ENCODE measurements around the gene MYO19. TPM values are rescaled to one million over a fixed set of nuclear protein-coding genes. Genes with fewer than 3 reads are reported as not detected.
"Not testable (repeated sequence)": the region's sequence is repeated elsewhere in the genome, so short reads cannot be mapped to it uniquely, and the experiment has no call there.

The MYO19 gene
- total RNA-seq, 2 donors from 2014 or later, result 8.2 to 12.8 TPM

DNA sequence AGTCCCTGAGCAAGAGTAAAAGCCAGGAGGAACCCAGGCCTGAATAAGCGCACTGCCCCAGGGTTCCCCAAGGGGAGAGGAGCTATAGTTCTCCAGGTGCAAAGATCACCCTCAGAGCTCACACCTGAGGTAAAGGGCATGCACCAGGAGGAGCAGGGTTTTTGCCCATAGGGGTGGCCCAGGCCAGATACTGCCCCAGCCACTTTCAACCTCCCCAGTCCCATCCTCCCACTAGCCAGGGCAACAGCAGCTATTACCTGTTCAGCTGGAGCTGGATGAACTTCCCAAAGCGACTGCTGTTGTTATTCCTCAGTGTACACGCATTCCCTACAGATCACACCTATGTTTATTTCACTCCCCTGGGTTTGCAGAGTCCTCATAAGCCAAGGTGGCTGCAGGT lies 19.8 kb downstream of the MYO19 start:
- no peak overlapping the region for H3K4me3 ChIP-seq
- no peaks in the 10 kb centered on the region for H3K4me1 ChIP-seq
- peaks cover 7% of the 10 kb centered on the region for H3K36me3 ChIP-seq
- DNase-seq (ENCODE audit: low spot score), result no peak
- TF ChIP-seq, protein P1, sequence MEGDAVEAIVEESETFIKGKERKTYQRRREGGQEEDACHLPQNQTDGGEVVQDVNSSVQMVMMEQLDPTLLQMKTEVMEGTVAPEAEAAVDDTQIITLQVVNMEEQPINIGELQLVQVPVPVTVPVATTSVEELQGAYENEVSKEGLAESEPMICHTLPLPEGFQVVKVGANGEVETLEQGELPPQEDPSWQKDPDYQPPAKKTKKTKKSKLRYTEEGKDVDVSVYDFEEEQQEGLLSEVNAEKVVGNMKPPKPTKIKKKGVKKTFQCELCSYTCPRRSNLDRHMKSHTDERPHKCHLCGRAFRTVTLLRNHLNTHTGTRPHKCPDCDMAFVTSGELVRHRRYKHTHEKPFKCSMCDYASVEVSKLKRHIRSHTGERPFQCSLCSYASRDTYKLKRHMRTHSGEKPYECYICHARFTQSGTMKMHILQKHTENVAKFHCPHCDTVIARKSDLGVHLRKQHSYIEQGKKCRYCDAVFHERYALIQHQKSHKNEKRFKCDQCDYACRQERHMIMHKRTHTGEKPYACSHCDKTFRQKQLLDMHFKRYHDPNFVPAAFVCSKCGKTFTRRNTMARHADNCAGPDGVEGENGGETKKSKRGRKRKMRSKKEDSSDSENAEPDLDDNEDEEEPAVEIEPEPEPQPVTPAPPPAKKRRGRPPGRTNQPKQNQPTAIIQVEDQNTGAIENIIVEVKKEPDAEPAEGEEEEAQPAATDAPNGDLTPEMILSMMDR (IDR thresholded peaks at IDR 0.05), result no peak
- H3K9me3 ChIP-seq, result no peaks in the 10 kb centered on the region
- H3K27me3 ChIP-seq, result no peaks in the 10 kb centered on the region
- no peak overlapping the region for H3K27ac ChIP-seq

DNA sequence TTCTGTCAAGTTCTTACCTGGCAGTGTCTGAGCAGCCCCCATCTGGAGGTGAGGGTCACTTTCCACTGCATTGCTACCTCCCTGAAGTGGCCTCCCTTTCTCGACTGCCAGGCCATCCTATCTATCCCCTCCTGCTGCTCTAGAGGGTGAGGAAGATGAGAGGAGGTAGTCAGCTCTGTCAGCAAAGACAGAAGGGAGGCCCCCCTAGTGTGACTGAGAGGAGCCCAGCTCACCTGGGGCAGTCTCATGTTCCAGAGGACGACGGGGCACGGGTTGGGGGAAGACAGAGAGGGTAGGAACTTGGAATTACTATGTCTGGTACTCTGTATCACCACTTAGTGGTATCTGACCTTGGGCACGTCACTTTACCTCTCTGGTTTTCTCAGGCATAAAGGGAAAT lies 22.0 kb downstream of the MYO19 start:
- no peaks in the 10 kb centered on the region for H3K4me1 ChIP-seq
- H3K4me3 ChIP-seq, result no peak overlapping the region
- H3K36me3 ChIP-seq, result peaks cover 7% of the 10 kb centered on the region
- no peaks in the 10 kb centered on the region for H3K9me3 ChIP-seq
- DNase-seq (ENCODE audit: low spot score), result no peak
- TF ChIP-seq, protein P1 (IDR thresholded peaks at IDR 0.05), result no peak
- no peaks in the 10 kb centered on the region for H3K27me3 ChIP-seq
- no peak overlapping the region for H3K27ac ChIP-seq

DNA sequence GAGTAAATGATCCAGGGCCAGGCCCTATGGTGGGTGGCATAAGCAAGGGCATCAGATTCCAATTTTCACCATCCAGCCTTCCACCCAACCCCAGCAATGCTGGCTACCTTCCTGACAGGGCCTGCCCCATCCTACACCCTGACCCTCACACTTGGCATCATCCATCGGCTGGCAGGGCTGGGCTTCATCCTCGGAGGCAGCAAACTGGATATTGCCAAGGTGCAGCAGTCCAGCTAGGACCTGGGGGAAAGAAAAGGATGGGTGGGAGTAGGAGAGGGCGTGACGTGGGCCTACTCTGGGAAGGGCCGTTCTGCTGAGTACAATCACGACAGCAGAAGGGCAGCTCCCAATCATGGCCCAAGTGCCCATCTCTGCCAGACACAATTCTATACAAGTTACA lies 23.5 kb downstream of the MYO19 start:
- no peaks in the 10 kb centered on the region for H3K27me3 ChIP-seq
- TF ChIP-seq, protein P1 (IDR thresholded peaks at IDR 0.05), result no peak
- no peaks in the 10 kb centered on the region for H3K9me3 ChIP-seq
- no peak for DNase-seq (ENCODE audit: low spot score)
- no peaks in the 10 kb centered on the region for H3K4me1 ChIP-seq
- H3K4me3 ChIP-seq, result no peak overlapping the region
- no peak overlapping the region for H3K27ac ChIP-seq
- H3K36me3 ChIP-seq, result peaks cover 8% of the 10 kb centered on the region

DNA sequence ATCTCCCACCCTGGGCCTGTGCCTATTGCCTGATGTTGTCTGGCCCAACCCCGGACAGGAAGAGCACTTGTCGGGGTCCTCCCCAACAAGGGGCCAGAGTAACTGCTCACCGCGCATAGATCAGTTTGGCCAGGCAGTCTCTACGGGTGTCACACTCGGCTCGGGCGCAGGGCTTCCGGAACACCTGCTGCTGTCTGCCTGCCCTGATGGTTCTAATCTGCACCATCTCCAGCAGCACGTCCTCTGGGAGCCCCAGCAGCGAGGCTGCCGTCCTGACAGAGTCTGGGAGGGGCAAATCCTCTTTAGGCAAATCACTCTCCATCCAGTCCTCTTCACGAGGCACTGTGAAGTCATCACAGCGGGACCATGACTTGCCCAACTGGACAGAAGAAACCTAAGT lies 24.0 kb downstream of the MYO19 start:
- no peaks in the 10 kb centered on the region for H3K27me3 ChIP-seq
- TF ChIP-seq, protein P1 (IDR thresholded peaks at IDR 0.05), result no peak
- no peak for DNase-seq (ENCODE audit: low spot score)
- H3K9me3 ChIP-seq, result no peaks in the 10 kb centered on the region
- H3K4me1 ChIP-seq, result no peaks in the 10 kb centered on the region
- H3K27ac ChIP-seq, result no peak overlapping the region
- H3K4me3 ChIP-seq, result no peak overlapping the region
- H3K36me3 ChIP-seq, result peaks cover 13% of the 10 kb centered on the region

DNA sequence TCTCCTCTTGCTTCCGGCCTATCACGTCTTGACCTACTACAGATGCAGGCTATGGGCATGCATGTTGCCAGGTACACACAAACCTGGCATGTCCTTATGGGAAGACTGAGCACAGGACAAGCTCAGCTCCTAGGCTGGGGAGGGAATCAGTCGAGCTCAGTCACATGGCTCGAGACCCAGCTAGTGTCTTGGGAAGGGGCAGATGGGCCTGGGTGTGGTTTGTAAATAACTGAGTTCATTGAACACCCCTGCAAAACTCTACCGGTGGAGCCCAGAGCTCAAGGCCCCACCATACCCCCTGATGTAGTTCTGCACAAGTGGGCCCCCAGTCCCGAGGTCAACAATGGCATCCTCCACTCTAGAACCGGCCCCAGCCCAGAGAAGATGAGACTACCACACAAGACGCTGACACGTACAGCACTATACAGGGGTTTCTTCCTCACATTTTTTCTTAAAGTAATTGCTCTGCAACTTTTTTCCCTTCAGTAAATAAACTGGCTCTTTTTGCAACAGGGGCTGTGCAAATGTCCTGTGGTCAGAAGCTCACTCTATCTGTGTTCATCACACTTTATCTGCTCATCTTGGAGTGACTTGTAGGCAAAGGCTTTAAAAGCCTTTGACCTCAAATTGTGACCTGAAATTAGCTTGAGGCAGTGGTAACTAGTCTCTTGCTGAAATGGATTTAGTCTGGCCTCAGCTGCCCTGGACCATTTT lies 25.2 kb downstream of the MYO19 start:
- Histone ChIP-seq H3K27ac (no peak overlapping the region), H3K4me1 (no peaks in the 10 kb centered on the region), H3K36me3 (peaks cover 24% of the 10 kb centered on the region), H3K27me3 (no peaks in the 10 kb centered on the region), H3K9me3 (no peaks in the 10 kb centered on the region), H3K4me3 (no peak overlapping the region)
- TF ChIP-seq, protein P1 (IDR thresholded peaks at IDR 0.05), result no peak
- DNase-seq (ENCODE audit: low spot score), result no peak

DNA sequence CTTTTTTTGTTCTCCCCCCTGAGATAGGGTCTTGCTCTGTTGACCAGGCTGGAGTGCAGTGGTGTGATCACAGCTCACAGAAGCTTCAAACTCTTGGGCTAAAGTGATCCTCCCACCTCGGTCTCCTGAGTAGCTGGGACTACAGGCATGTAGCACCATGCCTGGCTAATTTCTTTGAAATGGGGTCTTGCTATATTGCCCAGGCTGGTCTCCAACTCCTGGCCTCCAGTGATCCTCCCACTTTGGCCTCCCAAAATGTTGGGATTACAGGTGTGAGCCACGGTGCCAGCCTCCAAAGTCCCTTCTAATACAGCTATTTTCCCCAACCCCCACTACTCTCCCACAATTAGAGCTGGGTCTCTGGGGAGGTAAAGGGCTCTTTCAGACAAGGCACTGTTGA lies 26.2 kb downstream of the MYO19 start:
- DNase-seq (ENCODE audit: low spot score); H3K27ac ChIP-seq; H3K9me3 ChIP-seq; H3K4me3 ChIP-seq; H3K27me3 ChIP-seq; H3K4me1 ChIP-seq: not testable (repeated sequence)
- H3K36me3 ChIP-seq, result peaks cover 28% of the 10 kb centered on the region

All from right atrium auricular region (tissue), 2 donors.